Muscle layer of duodenum (tissue), 2 donors: ENCODE data around the gene JPH3.
"Not testable (repeated sequence)": the region's sequence is repeated elsewhere in the genome, so short reads cannot be mapped to it uniquely, and the experiment has no call there.

Experiments used
- H3K27ac ChIP-seq: one replicate; pipeline ENCODE4 v1.7.0; 2013; ENCODE audit warnings: mild to moderate bottlenecking, low read length
- H3K27me3 ChIP-seq: one replicate; pipeline ENCODE4 v1.7.0; 2013; ENCODE audit warnings: low read depth, mild to moderate bottlenecking, control low read depth, low read length
- H3K36me3 ChIP-seq, 2 donors: one replicate each; pipeline ENCODE4 v1.7.0; 2013; ENCODE audit warnings: low read length in 2 of 2, control low read depth in 1 of 2, mild to moderate bottlenecking in 1 of 2; ENCODE audit not compliant: insufficient read depth in 2 of 2, control insufficient read depth in 1 of 2
- H3K4me1 ChIP-seq, 2 donors: one replicate each; pipeline ENCODE4 v1.7.0; 2013; ENCODE audit warnings: low read length in 2 of 2, mild to moderate bottlenecking in 2 of 2, control low read depth in 1 of 2, moderate library complexity in 1 of 2; ENCODE audit not compliant: insufficient read depth in 2 of 2, control insufficient read depth in 1 of 2
- H3K4me3 ChIP-seq, 2 donors: one replicate each; pipeline ENCODE4 v1.7.0; 2013; ENCODE audit warnings: low read length in 2 of 2, low read depth in 1 of 2, mild to moderate bottlenecking in 1 of 2
- H3K9me3 ChIP-seq, 2 donors: one replicate each; pipeline ENCODE4 v1.7.0; 2013; ENCODE audit warnings: low read length in 2 of 2, control low read depth in 1 of 2, mild to moderate bottlenecking in 1 of 2; ENCODE audit not compliant: control insufficient read depth in 1 of 2
- donor health status: healthy.

JPH3 gene

GRCh38 chr16:87725596-87726235 lies 123.4 kb downstream of the JPH3 start:
- H3K4me1 ChIP-seq, result peaks cover 0 to 5% of the 10 kb centered on the region in 2 donors
- peaks cover 17 to 40% of the 10 kb centered on the region in 2 donors for H3K36me3 ChIP-seq
- H3K4me3 ChIP-seq, result no peak overlapping the region
- no peaks in the 10 kb centered on the region for H3K9me3 ChIP-seq
- H3K27ac ChIP-seq, result no peak overlapping the region
- H3K27me3 ChIP-seq, result no peaks in the 10 kb centered on the region

DNA sequence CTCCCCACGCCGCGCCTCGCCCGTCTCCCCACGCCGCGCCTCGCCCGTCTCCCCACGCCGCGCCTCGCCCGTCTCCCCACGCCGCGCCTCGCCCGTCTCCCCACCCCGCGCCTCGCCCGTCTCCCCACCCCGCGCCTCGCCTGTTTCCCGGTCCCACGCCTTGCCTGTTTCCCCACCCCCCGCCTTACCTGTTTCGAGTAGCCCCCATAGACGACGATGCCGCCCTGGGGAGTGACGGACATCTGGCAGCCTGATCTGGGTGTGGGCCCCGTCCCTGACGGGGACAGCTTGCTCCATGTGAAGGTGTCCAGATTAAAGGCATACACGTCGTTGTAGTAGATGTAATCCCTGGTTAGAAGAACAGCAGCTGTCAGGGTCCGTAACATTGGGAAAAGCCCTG lies 124.3 kb downstream of the JPH3 start:
- not testable (repeated sequence) for H3K27me3 ChIP-seq, H3K9me3 ChIP-seq, H3K4me3 ChIP-seq, H3K4me1 ChIP-seq, H3K27ac ChIP-seq
- H3K36me3 ChIP-seq, result peaks cover 17 to 41% of the 10 kb centered on the region in 2 donors

- Histone ChIP-seq H3K27ac (no peak overlapping the region), H3K4me1 (peaks cover 0 to 5% of the 10 kb centered on the region in 2 donors), H3K27me3 (no peaks in the 10 kb centered on the region), H3K36me3 (peaks cover 19 to 42% of the 10 kb centered on the region in 2 donors), H3K9me3 (no peaks in the 10 kb centered on the region), H3K4me3 (no peak overlapping the region)
Observed at GRCh38 chr16:87727346-87727745, 125.0 kb downstream of the JPH3 start.

GRCh38 chr16:87728026-87728425 lies 125.7 kb downstream of the JPH3 start:
- peaks cover 17 to 37% of the 10 kb centered on the region in 2 donors for H3K36me3 ChIP-seq
- no peak overlapping the region for H3K27ac ChIP-seq
- no peaks in the 10 kb centered on the region for H3K27me3 ChIP-seq
- H3K9me3 ChIP-seq, result no peaks in the 10 kb centered on the region
- peaks cover 0 to 5% of the 10 kb centered on the region in 2 donors for H3K4me1 ChIP-seq
- no peak overlapping the region for H3K4me3 ChIP-seq

- Histone ChIP-seq H3K27ac (no peak overlapping the region), H3K27me3 (no peaks in the 10 kb centered on the region), H3K4me1 (no peaks in the 10 kb centered on the region), H3K9me3 (no peaks in the 10 kb centered on the region), H3K36me3 (peaks cover 17 to 40% of the 10 kb centered on the region in 2 donors), H3K4me3 (no peak overlapping the region)
Observed at GRCh38 chr16:87729266-87729954, 127.1 kb downstream of the JPH3 start.

GRCh38 chr16:87731607-87732006 lies 129.3 kb downstream of the JPH3 start:
- no peaks in the 10 kb centered on the region for H3K27me3 ChIP-seq
- H3K27ac ChIP-seq, result no peak overlapping the region
- peaks cover 17 to 47% of the 10 kb centered on the region in 2 donors for H3K36me3 ChIP-seq
- no peaks in the 10 kb centered on the region for H3K4me1 ChIP-seq
- no peak overlapping the region for H3K4me3 ChIP-seq
- H3K9me3 ChIP-seq, result no peaks in the 10 kb centered on the region

DNA sequence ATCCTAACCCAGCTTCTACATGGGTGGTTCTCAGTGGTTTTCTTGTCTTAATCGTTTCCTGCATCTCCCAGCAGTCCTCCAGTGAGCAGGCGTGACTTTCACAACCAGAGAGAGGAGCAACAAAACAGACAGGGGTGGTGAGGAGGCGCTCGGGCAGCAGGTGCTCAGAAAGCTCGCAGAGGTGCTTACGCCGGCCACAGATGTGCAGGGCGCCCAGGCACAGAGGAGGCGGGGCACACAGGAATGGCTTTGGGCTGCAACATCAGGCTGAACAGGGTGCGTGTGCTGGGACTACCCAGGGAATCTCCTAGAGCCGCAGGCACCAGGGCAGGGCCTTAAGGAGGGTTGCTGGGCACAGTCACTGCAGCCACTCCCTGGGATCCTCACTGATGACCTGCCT lies 130.9 kb downstream of the JPH3 start:
- no peaks in the 10 kb centered on the region for H3K9me3 ChIP-seq
- H3K4me3 ChIP-seq, result no peak overlapping the region
- H3K27me3 ChIP-seq, result no peaks in the 10 kb centered on the region
- no peak overlapping the region for H3K27ac ChIP-seq
- H3K4me1 ChIP-seq, result no peaks in the 10 kb centered on the region
- H3K36me3 ChIP-seq, result peaks cover 17 to 49% of the 10 kb centered on the region in 2 donors

DNA sequence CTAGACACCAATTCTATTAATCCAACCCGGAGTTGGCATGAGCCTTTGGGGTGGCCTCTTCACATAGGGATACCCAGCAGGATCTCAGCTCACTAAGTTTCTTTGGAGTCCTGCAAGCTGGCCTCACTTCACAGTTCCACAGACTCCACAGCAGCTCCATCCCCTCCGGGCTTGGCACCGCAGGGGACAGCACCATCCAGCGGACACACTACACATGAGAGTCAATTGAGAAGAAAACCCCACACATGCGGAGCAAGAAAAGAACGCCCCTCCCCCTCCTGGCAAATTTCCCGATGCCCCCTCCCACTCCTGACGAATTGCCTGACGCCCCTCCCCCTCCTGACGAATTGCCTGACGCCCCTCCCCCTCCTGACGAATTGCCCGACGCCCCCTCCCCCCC lies 132.3 kb downstream of the JPH3 start:
- Histone ChIP-seq H3K4me3 (no peak overlapping the region), H3K9me3 (no peaks in the 10 kb centered on the region), H3K27me3 (no peaks in the 10 kb centered on the region), H3K36me3 (peaks cover 10 to 36% of the 10 kb centered on the region in 2 donors), H3K4me1 (no peaks in the 10 kb centered on the region), H3K27ac (no peak overlapping the region)

- Histone ChIP-seq H3K36me3 (peaks cover 6 to 39% of the 10 kb centered on the region in 2 donors), H3K27me3 (no peaks in the 10 kb centered on the region), H3K4me3 (no peak overlapping the region), H3K9me3 (no peaks in the 10 kb centered on the region), H3K4me1 (peaks cover 0 to 6% of the 10 kb centered on the region in 2 donors), H3K27ac (no peak overlapping the region)
Observed at GRCh38 chr16:87735270-87736007, 133.1 kb downstream of the JPH3 start.

GRCh38 chr16:87736008-87736382 lies 133.7 kb downstream of the JPH3 start:
- H3K4me3 ChIP-seq, result no peak overlapping the region
- no peak overlapping the region for H3K27ac ChIP-seq
- no peaks in the 10 kb centered on the region for H3K27me3 ChIP-seq
- peaks cover 4 to 44% of the 10 kb centered on the region in 2 donors for H3K36me3 ChIP-seq
- H3K9me3 ChIP-seq, result no peaks in the 10 kb centered on the region
- H3K4me1 ChIP-seq, result peaks cover 0 to 7% of the 10 kb centered on the region in 2 donors

GRCh38 chr16:87739801-87740200 lies 137.5 kb downstream of the JPH3 start:
- peaks cover 0 to 10% of the 10 kb centered on the region in 2 donors for H3K4me1 ChIP-seq
- H3K27me3 ChIP-seq, result no peaks in the 10 kb centered on the region
- H3K9me3 ChIP-seq, result no peaks in the 10 kb centered on the region
- peaks cover 2 to 51% of the 10 kb centered on the region in 2 donors for H3K36me3 ChIP-seq
- no peak overlapping the region for H3K4me3 ChIP-seq
- no peak overlapping the region for H3K27ac ChIP-seq
